Parathyroid adenoma (tissue), 2 donors: Measurements from ENCODE around the gene CHIT1.
"Not testable (repeated sequence)": the region's sequence is repeated elsewhere in the genome, so short reads cannot be mapped to it uniquely, and the experiment has no call there.

Experiments used
- H2AFZ ChIP-seq: fragments of 300-600 bp; sonication (generic); one replicate; pipeline ENCODE4 v1.7.0; 2017; ENCODE audit warnings: antibody characterized with exemption, mild to moderate bottlenecking
- H3K27ac ChIP-seq: fragments of 300-600 bp; sonication (generic); one replicate; pipeline ENCODE4 v1.7.0; 2017
- H3K27me3 ChIP-seq: fragments of 300-600 bp; sonication (generic); one replicate; pipeline ENCODE4 v1.7.0; 2017; ENCODE audit warnings: low read length; ENCODE audit not compliant: control insufficient read depth, insufficient read depth
- H3K36me3 ChIP-seq: fragments of 300-600 bp; sonication (generic); one replicate; pipeline ENCODE4 v1.7.0; 2017; ENCODE audit warnings: low read length; ENCODE audit not compliant: control insufficient read depth, insufficient read depth
- H3K4me1 ChIP-seq: fragments of 300-600 bp; sonication (generic); one replicate; pipeline ENCODE4 v1.7.0; 2017; ENCODE audit warnings: control low read depth
- H3K4me2 ChIP-seq: fragments of 300-600 bp; sonication (generic); one replicate; pipeline ENCODE4 v1.7.0; 2017; ENCODE audit warnings: low read length
- H3K4me3 ChIP-seq: fragments of 300-600 bp; sonication (generic); one replicate; pipeline ENCODE4 v1.7.0; 2017; ENCODE audit warnings: low read depth, low read length
- H3K79me2 ChIP-seq: fragments of 300-600 bp; sonication (generic); one replicate; pipeline ENCODE4 v1.7.0; 2017; ENCODE audit warnings: control low read depth
- H3K9ac ChIP-seq: fragments of 300-600 bp; sonication (generic); one replicate; pipeline ENCODE4 v1.7.0; 2017; ENCODE audit warnings: mild to moderate bottlenecking
- H3K9me3 ChIP-seq: fragments of 300-600 bp; sonication (generic); one replicate; pipeline ENCODE4 v1.7.0; 2017; ENCODE audit warnings: low read length; ENCODE audit not compliant: control insufficient read depth
- TF ChIP-seq, protein P1 (sequence below): fragments of 300-600 bp; sonication (generic); IDR thresholded peaks from one replicate; pipeline ENCODE4 v1.7.0; 2017; ENCODE audit warnings: antibody characterized with exemption, mild to moderate bottlenecking
- donor health status: primary hyperparathyroidism.

The CHIT1 gene

DNA sequence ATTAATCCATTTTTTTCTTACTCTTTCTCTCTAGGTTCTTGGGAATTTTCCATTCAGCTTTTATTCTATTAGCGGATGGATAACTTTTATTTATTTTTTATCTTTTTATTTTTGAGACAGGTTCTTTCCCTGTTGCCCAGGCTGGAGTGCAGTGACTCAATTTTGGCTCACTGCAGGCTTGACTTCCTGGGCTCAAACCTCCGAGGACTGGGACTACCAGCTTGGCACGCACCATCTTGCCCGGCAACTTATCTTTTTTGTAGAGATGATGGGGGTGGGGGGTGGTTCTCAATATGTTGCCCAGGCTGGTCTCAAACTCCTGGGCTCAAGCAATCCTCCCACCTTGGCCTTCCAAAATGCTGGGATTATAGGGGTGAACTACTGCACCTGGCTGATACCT lies 36.1 kb upstream of the CHIT1 start:
- Histone ChIP-seq H2AFZ (no peak overlapping the region), H3K9ac (no peak overlapping the region), H3K36me3 (no peaks in the 10 kb centered on the region), H3K27me3 (no peaks in the 10 kb centered on the region), H3K4me1 (no peaks in the 10 kb centered on the region), H3K79me2 (no peaks in the 10 kb centered on the region), H3K27ac (no peak overlapping the region), H3K4me2 (no peak overlapping the region), H3K9me3 (no peaks in the 10 kb centered on the region), H3K4me3 (no peak overlapping the region)
- TF ChIP-seq, protein P1, sequence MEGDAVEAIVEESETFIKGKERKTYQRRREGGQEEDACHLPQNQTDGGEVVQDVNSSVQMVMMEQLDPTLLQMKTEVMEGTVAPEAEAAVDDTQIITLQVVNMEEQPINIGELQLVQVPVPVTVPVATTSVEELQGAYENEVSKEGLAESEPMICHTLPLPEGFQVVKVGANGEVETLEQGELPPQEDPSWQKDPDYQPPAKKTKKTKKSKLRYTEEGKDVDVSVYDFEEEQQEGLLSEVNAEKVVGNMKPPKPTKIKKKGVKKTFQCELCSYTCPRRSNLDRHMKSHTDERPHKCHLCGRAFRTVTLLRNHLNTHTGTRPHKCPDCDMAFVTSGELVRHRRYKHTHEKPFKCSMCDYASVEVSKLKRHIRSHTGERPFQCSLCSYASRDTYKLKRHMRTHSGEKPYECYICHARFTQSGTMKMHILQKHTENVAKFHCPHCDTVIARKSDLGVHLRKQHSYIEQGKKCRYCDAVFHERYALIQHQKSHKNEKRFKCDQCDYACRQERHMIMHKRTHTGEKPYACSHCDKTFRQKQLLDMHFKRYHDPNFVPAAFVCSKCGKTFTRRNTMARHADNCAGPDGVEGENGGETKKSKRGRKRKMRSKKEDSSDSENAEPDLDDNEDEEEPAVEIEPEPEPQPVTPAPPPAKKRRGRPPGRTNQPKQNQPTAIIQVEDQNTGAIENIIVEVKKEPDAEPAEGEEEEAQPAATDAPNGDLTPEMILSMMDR: no peak

DNA sequence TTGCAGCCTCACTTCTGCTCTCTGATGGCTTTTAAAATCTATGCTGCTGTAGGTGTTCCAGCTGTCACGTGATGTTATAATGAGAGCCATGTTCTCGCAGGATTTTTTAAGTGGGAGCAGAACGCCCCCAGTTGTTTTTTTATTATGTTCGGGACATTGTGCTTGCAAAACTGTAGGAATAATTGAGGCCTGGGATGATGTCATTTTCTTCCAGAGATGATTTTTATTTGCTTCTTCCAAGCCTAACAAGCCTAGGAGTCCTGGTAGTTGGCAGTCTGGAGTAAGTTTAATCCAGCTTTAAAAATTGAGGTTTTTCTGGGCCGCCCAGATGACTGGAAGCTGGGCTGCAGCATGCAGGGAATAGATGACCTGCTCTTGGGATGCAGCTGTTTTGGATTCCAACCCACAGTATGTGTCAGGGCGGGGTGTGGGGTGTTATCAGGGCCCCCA lies 34.6 kb upstream of the CHIT1 start:
- no peak overlapping the region for H3K9ac ChIP-seq
- TF ChIP-seq, protein P1: no peak
- no peaks in the 10 kb centered on the region for H3K79me2 ChIP-seq
- H3K27ac ChIP-seq: no peak overlapping the region
- H3K27me3 ChIP-seq: no peaks in the 10 kb centered on the region
- H3K36me3 ChIP-seq: no peaks in the 10 kb centered on the region
- H3K4me2 ChIP-seq: no peak overlapping the region
- H3K4me3 ChIP-seq: no peak overlapping the region
- H3K4me1 ChIP-seq: no peaks in the 10 kb centered on the region
- H2AFZ ChIP-seq: no peak overlapping the region
- no peaks in the 10 kb centered on the region for H3K9me3 ChIP-seq

DNA sequence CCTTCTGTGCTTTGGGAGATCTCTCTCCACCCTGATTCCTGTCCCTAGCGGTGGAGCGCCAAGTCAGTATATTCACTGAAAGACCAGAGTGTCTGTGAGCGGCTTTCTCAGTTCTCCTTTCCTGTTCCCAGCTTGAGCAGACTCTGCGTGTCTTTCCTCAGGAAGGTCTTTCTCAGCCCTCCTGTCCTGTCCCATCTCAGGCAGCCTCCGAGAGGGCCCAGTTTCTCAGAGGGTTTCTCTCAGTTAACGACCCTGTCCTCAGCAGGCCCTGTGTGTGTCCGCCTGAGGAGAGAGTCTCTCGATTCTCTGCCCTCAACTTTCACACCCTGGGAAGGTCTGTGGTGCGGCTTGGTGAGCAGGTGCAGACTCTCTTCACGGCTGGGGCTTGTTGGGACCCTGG lies 34.0 kb upstream of the CHIT1 start:
- no peaks in the 10 kb centered on the region for H3K79me2 ChIP-seq
- no peaks in the 10 kb centered on the region for H3K27me3 ChIP-seq
- H3K9me3 ChIP-seq: no peaks in the 10 kb centered on the region
- no peak overlapping the region for H3K4me2 ChIP-seq
- no peak overlapping the region for H3K4me3 ChIP-seq
- H3K9ac ChIP-seq: no peak overlapping the region
- TF ChIP-seq, protein P1: no peak
- H3K4me1 ChIP-seq: no peaks in the 10 kb centered on the region
- no peaks in the 10 kb centered on the region for H3K36me3 ChIP-seq
- H3K27ac ChIP-seq: no peak overlapping the region
- H2AFZ ChIP-seq: no peak overlapping the region

DNA sequence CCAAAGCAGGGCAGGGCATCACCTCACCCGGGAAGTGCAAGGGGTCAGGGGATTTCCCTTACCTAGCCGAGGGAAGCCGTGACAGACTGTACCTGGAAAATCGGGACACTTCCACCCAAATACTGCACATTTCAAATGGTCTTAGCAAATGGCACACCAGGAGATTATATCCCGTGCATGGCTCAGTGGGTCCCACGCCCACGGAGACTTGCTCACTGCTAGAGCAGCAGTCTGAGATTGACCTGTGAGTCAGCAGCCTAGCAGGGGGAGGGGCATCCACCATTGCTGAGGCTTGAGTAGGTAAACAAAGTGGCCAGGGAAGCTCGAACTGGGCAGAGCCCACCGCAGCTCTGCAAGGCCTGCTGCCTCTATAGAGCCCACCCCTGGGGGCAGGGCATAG lies 27.2 kb upstream of the CHIT1 start:
- not testable (repeated sequence) for H3K27me3 ChIP-seq, H3K4me2 ChIP-seq, H2AFZ ChIP-seq, H3K27ac ChIP-seq, H3K9me3 ChIP-seq, H3K9ac ChIP-seq, H3K4me3 ChIP-seq, H3K79me2 ChIP-seq, H3K4me1 ChIP-seq, H3K36me3 ChIP-seq

DNA sequence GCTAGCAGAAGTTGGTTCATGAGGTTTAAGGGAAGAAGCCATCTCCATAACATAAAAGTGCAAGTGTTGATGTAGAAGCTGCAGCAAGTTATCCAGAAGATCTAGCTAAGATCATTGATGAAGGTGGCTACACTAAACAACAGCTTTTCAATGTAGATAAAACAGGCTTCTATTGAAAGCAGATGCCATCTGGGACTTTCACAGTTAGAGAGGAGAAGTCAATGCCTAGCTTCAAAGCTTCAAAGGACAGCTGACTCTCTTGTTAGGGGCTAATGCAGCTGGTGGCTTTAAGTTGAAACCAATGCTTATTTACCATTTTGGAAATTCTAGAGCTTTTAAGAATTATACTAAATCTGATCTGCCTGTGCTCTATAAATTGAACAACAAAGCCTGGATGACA lies 25.3 kb upstream of the CHIT1 start:
- H3K27ac ChIP-seq, H3K9ac ChIP-seq, H3K4me3 ChIP-seq, H3K36me3 ChIP-seq, H3K9me3 ChIP-seq, H3K79me2 ChIP-seq, H3K4me1 ChIP-seq, H3K27me3 ChIP-seq, H2AFZ ChIP-seq, H3K4me2 ChIP-seq: not testable (repeated sequence)

DNA sequence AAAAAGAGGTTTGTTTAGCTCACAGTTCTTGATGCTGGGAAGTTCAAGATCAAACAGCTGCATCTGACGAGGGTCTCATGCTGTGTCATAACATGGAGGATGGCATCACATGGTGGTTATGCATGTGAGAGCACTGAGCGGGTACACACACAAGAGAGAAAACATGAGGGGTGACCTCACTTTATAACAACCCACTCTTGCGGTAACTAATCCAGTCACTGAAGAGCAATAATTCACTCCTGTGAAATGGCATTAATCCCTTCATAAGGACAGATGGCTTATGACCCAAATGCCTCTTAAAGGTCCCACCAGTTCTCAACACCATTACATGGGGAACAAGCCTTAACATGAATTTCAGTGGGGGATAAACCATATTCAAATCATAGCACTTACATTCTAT lies 23.2 kb upstream of the CHIT1 start:
- no peak overlapping the region for H3K4me2 ChIP-seq
- TF ChIP-seq, protein P1: no peak
- no peak overlapping the region for H3K27ac ChIP-seq
- H2AFZ ChIP-seq: no peak overlapping the region
- H3K4me1 ChIP-seq: no peaks in the 10 kb centered on the region
- no peak overlapping the region for H3K9ac ChIP-seq
- H3K9me3 ChIP-seq: no peaks in the 10 kb centered on the region
- no peak overlapping the region for H3K4me3 ChIP-seq
- no peaks in the 10 kb centered on the region for H3K27me3 ChIP-seq
- H3K79me2 ChIP-seq: no peaks in the 10 kb centered on the region
- H3K36me3 ChIP-seq: no peaks in the 10 kb centered on the region
